ENCODE results near the gene PRKACB.

DNA sequence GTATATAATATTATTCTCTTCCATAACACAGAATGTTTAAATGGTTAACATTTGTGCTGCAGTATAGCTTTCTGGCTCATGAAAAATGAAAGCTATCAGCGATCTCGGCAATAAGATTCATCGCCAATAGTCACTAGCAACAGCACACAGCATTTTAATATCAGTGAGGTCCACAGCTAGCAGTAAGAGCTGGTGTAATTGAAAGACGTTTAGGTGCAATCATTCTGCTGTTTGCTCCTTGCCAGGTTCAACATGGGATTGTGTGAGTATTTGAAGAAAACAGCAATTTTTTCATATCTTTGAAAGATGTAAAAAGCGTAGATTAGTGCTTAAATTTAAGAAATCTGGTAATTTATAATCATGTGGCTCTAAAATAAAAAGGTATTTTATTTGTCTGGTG is 20.1 kb downstream of the PRKACB start:
- TF ChIP-seq, protein P1, sequence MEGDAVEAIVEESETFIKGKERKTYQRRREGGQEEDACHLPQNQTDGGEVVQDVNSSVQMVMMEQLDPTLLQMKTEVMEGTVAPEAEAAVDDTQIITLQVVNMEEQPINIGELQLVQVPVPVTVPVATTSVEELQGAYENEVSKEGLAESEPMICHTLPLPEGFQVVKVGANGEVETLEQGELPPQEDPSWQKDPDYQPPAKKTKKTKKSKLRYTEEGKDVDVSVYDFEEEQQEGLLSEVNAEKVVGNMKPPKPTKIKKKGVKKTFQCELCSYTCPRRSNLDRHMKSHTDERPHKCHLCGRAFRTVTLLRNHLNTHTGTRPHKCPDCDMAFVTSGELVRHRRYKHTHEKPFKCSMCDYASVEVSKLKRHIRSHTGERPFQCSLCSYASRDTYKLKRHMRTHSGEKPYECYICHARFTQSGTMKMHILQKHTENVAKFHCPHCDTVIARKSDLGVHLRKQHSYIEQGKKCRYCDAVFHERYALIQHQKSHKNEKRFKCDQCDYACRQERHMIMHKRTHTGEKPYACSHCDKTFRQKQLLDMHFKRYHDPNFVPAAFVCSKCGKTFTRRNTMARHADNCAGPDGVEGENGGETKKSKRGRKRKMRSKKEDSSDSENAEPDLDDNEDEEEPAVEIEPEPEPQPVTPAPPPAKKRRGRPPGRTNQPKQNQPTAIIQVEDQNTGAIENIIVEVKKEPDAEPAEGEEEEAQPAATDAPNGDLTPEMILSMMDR (conservative IDR thresholded peaks at IDR 0.05 in 1 of 2, IDR thresholded peaks at IDR 0.05 in 1 of 2; ENCODE audit: extremely low read depth in 1 of 2, insufficient read depth in 1 of 2, low read depth in 1 of 2, low read length in 2 of 2), result no peak
- no peak for TF ChIP-seq EZH2 (IDR thresholded peaks at IDR 0.05; ENCODE audit: borderline replicate concordance, low read length)

Measured in mammary epithelial cell (primary cell).